NOMO-1 (cell line): Measurements from ENCODE around the gene BTAF1.

Source experiments
- DNase-seq, 2 experiments: peaks; one replicate each; lab custom pipeline; 2025; ENCODE audit not compliant: unreplicated experiment in 2 of 2; lab: John Stamatoyannopoulos, UW

BTAF1 gene

DNA sequence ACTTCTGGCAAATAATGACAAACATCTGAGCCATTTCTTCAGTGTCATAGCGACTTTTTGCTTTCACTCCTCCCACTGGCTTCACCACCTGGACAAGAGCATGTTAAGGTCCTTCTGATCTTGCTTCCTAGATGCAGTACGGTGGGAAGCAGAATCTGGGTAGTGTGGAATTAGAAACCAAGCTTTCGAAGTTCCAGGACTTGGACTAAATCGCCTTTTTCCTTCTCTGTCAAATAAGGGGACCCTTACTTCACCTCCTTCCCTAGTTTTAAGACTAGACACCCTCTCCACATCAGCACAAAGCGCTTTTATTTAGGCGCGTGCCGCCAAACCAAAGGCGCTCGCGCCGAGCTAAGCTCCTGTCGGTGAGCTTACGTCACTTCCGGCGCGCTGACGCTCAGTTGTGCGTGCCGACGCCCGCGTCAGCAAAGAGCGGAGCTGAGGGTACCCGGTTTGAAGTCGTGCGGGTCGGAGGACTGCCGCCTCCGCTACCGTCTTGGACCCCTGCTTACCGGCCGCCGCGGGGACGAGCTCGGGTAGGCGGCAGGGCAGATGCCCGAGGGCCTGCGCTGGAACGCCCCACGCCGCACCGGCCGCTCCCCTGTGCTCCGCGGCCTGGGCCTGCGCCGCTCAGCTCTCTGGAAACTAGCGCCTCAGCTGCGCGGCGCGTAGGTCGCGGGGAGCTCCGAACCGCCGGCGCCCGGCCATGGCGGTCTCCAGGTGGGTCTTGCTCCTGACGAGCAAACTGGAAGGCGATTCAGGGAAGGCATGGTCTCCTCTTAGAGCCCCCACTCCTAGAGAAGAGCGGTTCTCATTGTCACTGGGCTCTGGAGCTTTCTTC is at the start of gene BTAF1:
TSS of gene BTAF1 (plus strand) at position 400 of the 841 bp plus-strand sequence. CDS start at position 707, 307 bp downstream.
- DNase-seq, result peak; percentile 84 to 89

DNA sequence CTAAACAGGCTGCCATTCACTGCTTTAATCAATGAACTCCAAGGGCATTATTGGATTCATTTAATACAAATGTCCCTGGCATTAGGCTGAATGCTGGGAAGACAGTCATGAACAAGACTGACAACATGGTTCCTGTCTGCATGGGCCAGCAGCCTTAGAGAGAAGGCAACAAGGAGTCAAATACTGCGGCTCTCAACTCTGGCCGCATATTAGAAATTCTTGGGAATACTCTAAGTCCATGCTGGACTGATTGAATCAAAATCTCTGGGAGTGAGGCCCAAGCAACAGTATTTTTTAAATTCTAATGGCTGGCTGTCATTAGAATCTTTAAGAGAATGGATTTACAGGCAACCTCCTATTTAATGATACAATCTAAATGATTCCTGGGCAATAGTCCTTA is 48.4 kb upstream of the BTAF1 start:
- DNase-seq, result no peak

DNA sequence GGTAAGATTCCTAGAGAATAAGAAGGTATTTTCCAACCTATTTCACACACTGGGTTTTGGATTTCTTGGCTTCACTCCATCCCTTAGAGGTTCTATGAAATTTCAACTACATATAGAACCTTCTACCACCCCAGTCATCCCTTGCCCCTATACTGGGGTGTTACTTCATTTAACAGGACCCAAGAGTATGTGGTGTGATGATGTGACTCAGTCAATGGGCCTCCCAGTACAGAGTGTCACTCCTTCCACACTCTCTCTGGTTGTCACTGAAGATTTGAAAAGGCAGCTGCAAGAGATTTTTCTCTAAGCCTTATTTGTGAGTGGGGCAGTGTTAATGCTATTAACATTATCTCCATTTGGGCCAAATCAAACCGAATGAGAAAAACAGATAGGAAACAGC is 47.8 kb upstream of the BTAF1 start:
- DNase-seq, result no peak

DNA sequence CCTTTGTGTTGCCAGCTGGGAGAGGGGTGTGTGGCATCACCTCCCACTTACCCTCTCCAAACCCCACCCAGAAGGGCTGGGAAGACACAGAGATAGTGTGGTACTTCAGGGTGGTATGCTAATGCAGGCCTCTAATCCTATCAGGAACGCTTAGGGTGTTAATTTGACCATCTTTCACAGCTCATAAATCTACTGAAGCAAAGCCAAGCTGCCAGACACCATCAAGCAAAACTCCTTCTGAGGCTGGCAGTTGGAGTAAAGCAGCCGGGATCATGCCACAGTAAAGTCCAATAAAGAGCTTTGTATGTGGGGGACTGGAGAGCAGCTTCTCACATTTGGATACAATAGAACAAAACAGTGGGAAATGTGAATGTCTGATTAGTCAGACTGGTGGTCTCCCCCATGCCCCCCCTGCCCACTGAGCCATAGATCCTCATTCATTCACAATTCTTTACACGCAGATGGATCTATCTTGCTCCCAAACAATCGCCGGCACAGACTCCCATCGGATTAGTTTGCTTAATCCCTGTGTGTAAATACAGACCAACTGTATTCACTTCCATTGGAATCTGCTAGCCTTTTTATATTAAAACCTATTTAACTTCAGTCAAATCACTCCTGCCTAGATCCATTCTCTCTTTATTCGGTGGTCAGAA is 43.9 kb upstream of the BTAF1 start:
- DNase-seq, result no peak

DNA sequence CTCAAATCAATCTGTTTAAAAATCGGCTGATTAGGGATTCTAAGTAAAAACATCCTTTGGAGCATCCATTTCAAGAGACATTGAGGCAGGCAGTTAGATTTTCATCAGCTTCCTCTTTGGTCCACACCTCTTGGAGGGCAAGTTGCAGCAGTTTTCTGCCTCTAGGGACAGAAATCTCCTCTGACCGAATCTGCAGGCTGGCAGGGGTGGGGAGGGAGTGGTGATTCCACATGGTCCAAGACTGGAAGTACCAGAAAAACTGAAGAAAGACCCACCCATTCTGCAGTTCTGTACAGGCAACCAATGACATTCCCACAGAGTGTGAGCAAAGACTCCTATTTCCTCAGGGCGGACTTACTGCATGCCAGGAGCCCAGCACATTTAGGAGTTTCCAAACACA is 43.3 kb upstream of the BTAF1 start:
- no peak for DNase-seq

DNA sequence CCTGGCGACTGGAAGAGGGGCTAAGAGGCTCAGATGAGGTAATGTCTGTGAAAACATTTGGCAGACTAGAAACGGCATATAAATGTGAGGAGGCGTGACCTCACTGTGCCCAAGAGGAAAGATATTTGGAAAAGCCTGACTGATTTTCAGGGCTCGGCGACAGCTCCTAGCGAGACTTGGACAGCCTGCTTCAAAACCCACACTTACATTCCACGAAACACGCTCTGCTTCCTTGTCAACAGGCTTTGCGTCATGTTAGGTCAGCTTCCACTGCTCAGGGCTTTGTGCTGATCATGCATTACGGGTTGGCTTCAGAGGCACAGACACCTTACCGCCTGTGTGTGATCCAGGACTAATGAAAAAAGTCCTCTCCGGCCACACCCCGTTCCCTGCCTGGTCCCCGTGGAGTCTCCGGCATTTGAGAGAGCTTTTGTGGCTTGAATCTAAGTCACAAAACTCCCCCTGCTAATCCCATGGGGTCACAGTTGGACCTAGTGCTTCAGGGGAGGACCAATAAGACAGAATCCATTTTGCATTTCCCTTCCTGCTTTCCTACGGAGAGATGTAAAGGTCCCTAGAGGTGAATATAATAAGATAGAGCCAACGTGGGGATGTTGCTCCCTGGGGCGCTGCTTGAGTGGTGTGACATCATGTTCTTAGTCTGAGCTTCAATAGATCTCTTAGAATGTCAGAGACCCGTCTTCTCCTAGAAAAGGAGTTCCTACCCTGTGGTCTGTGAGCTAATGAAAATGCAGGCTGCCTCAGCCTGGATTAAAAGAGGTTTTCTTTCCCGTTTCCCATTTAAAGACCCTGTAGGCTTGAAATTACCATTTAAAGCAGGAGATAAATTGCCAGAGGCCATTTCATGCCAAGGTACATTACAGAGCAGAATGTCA is 39.8 kb upstream of the BTAF1 start:
- DNase-seq, result no peak

DNA sequence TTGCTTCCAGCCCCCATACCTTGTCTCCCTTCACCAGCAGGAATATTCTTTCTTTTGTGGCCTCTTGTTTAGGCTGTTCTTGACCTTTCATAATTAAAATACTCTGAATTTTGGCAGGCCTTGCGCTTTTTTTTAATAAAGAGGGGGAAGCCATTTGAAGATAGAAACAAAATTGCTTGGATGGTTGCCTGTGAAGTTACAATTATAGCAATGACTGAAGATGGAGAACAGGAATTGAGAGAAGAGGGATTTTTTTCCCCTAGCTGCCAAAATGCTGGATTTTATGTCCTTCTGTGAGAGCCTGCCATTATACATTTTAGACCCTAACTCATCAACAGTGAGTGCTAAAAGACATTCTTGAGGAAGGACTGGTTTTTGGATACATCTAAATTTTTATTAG is 39.0 kb upstream of the BTAF1 start:
- DNase-seq, result no peak

DNA sequence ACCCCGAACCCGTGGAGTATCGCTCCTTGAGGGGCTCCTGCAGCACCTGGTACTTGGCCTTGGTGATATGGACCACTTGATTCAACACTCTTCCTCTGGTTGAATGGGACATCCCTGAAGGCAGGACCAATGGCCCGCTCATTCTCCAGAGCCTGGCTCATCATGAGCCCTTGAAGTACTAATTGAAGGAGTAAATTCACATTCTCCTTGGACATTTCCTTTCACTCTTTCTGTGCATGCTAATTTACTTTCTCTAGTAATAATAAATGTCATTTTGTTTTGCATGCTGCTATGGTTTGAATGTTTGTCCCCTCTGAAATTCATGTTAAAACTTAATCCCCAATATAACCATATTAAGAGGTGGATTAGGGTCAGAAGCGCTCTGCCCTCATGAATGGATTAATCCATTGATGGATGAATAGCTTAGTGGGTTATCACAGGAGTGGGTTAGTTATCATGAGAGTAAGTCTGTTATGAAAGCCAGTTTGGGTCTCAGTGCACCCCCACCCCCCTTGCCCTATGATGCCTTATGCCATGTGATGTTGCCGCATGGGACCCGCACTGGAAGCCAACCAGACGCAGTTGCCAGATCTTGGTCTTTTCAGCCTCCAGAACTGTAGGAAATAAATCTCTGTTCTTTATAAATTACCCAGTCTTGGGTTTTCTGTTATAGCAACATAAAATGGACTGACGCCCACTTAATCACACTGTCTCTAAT is 38.0 kb upstream of the BTAF1 start:
- DNase-seq, result no peak

DNA sequence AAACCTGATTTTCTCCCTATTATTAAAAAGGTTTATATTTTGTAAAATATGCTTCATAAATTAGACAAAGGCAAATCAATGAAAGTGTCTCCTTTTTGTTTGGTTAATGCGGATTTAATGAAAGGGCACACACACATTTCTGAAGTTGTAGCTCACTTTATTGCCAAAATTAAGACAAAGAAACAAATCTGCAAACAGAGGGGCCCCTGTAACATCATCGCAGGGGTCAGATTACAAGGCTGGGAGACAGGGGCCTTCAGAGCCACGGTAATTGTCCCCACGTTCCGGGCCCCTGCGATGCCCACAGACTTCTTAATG is 36.7 kb upstream of the BTAF1 start:
- DNase-seq, result no peak

DNA sequence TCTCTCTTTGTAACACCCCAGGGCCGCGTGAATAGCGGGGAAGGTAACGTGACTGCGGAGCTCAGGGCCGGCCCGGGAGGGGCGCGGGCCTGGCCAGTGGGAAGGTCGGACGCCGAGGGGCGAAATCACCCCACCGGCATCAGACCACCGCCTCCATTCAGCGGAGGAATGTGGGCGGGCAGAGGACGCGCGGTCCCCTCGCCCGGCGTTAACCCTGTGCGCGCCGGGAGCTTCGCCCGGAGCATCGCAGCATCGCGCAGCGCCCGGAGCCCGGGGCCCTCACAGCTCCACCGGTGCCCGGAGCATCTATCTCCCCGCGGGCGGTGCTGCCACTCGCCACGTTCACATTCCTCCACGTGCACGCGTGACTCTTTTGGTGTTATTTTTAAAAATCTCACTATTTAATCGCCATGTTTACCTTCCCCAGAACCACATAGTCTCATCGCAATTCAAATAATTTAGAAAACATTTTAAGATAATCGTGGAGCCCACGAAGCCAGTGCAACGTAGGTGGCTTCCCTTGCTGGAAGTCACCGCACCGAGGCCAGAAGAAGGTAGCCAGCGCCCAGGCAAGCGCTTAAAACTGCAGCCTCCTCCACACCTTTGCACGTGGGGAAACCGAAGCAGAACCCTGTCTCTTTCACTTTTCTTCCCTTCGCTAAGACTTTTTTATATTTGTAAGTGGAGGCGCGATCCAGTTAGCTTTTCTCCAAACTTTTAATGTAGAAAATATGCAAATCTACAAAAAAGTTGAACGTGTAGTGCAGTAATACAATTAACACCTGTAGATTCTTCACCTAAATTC is 36.1 kb upstream of the BTAF1 start:
- DNase-seq, result no peak

DNA sequence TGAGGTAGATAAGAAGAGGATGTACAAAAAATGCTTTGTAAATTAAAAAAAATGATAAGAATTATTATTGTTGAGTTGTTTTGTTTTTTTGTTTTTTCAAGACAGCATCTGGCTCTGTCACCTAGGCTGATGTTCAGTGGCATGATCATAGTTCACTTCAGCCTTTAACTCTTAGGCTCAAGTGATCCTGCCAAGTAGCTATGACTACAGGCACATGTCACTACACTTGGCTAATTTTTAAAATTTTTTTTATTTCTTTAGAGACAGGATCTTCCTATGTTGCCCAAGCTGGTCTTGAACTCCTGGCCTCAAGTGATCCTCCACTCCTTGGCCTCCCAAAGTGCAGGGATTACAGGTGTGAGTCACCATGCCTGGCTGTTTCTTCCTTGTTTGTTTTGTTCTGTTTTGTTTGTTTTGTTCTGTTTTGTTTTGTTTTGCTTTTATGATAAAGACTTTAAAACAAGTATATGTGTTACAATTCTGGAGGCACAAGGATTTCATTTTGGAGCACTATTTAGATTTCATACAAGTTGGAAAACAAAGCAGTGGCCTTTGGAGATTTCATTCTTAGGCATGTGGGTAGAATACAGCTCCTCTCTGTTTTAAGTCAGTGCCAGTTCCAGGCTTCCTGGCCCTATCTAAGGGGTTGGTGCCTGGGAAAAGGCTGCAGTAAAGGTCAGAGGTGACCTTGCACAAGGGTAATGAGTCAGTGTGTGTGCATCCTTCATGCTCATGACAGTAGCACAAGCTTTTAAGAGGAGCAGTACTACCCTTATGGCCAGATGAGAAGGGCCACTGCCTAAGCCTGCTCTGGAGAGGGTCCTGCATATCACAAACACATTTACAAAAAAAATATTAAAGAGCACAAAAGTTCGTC is 32.2 kb upstream of the BTAF1 start:
- no peak for DNase-seq

DNA sequence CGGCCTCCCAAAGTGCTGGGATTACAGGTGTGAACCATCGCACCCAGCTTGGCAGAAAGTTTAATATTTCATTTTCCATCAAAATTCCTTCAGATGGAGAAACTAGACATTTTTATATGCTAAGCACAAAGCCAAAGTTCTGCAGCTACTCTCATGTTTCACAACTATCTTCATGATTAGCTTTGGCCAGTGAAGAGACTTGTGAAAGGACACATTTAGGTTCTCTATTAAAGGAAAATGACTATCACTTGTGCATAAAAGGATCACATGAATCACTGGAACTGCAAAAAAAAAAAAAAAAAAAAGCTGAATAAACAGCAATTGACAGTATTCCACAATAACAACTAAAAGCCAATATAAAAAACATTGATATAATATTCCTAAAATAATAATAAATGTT is 30.5 kb upstream of the BTAF1 start:
- DNase-seq, result no peak

DNA sequence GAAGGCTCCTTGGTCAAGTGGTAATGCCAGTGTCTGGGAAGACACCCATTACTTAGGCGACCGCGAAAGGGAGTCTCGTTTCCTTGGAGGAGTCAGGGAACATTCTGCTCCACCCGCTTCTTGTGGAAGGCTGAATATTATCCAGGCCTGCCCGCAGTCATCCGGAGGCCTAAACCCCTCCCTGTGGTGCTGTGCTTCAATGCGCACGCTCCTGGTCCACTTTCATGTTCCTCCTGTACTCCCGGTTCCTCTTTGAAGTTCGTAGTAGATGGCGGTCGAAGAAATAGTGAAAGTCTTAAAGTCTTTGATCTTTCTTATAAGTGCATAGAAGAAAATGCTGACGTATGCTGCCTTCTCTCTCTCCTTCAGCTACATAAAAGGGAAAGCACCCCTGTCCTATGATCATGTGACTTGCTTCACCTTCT is 29.3 kb upstream of the BTAF1 start:
- peak; percentile 48 to 58 for DNase-seq

DNA sequence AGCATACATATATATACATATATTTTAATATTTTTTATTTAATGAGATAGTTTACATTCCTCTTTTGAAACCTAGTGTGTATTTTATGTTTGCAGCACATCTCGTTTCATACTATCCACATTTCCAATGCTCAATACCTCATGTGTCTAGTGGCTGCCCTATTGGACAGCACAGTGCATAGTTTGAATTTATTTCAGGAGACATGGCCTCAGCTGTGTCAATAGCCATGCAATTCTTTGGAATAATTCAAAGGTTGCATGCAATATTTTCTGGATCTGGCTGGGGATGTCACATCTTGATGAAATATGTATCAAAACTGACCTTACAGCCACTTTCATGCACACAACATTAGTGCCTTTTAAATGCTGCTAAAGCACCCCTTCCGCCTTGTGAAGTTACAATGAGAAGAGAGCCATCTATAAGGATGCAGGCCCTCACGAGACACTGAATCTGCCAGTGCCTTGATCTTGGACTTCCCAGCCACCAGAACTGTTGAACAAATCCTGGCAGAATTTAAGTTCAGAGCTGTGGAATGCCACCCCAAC is 27.3 kb upstream of the BTAF1 start:
- no peak for DNase-seq

DNA sequence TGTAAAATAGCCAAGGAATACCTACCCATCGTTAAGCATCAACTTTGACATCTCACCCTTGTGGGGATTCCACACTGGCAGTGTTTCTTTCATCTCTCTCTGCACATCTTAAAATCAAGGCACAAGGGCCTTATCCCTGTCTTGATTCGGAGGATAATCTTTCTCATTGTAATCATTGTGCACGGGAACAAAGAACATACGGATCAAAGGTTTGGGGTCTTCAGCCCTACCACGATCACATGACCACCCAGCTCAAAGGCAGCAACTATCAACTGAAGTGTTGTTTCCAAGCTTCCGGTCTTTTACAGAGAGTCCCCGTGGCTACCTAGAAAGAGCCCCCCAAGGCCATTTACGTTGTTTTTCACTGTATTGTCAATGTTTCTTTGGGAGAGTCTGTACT is 26.1 kb upstream of the BTAF1 start:
- no peak for DNase-seq

DNA sequence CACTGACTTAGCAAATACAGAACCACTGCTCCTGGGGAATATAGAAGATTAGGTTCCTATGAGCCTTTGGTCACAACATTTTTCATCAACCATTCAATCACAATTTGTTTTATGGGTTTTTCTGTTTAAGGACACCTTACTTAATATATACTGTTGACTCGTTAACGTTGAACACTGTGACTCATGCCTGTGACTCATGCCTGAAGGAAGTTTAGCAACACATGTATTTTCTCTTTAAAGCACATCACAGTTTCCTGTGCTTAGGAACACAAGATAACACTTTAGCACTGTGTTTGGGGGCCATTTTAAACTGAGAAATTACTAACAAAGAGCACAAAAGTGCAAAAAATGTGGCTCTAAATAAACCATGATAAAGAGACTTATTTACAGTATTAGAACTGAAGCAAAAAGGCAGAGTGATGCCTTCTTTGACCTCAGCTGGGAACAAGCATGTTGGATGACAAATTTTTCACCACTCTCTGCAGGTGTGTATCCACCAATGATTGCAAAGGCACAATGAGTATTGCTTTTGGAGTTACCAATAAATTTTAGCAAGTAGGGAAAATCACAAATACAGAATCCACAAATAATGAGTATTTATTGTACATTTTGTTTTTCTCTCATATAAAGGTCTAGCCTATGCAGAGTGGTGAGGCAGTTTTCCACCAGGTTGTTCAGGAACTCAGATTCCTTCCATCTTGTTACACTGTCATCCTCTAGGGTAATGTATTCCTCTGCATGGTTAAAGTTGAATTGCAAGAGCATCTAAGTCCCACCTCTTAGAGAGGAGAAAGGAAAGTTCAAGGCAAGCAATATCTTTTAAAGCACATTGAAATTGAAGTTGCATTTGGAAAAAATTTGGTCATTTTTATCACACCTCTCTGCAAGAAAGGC is 21.5 kb upstream of the BTAF1 start:
- peak; percentile 66 to 98 for DNase-seq

DNA sequence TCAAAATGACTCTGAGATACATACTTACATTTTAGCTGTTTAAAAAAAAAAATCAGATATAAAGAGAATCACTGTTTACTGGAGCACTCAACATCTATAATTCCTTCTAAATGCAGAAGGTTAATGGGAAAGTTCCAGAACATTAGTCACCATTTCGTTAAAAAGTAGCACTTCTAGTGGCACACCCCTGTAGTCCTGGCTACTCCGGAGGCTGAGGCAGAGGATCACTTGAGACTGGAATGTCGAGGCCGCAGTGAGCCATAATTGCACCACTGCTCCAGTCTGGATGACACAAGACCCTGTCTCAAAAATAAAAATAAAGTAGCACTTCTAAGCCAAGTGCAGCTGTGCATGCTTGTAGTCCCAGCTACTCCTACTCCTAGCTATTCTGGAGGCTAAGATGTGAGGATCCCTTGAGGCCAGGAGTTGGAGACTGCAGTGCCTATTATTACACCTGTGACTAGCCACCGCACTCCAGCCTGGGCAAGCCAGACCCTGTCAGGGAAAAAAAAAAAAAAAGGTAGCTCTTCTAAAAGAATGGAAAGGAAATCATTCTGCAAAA is 16.5 kb upstream of the BTAF1 start:
- no peak for DNase-seq
